SK-N-SH (cell line): ENCODE data around the gene TMEM198. TPM values are rescaled to one million over a fixed set of nuclear protein-coding genes. Genes with fewer than 3 reads are reported as not detected.

Experiments used
- CTCF ChIA-PET: fragments of 300-600, 350-600 bp; formaldehyde crosslinking; extraction: SDS; loops from one replicate; lab custom pipeline; 2021; lab: Yijun Ruan, JAX
- POLR2A ChIA-PET: fragments of 350-600 bp; sonication (Branson Sonifier 250); formaldehyde crosslinking; extraction: SDS; loops from one replicate; lab custom pipeline; 2020; ENCODE audit warnings: antibody characterized with exemption, inconsistent platforms; lab: Yijun Ruan, JAX
- DNase-seq: peaks from one replicate; pipeline ENCODE4 v3.0.0; 2012
- H2AFZ ChIP-seq: fragments of 200-600 bp; sonication (generic); 2 replicates; pipeline ENCODE4 v1.8.1; 2016; ENCODE audit warnings: antibody characterized with exemption, mild to moderate bottlenecking, low read depth
- H3F3A ChIP-seq: fragments of 200-600 bp; sonication (generic); replicated peaks from 2 replicates; pipeline ENCODE3; 2016; ENCODE audit warnings: antibody characterized with exemption, mild to moderate bottlenecking; ENCODE audit not compliant: insufficient read depth
- H3K27ac ChIP-seq, 2 experiments: fragments of 200-500 bp in 1 of 2; fragments of 200-600 bp in 1 of 2; sonication (Bioruptor generic) in 1 of 2; sonication (generic), shearing (Covaris generic) in 1 of 2; 2 replicates each; pipeline versions ENCODE4 v1.5.1 to v1.6.1; 2014 to 2016; ENCODE audit warnings: low read depth in 2 of 2, inconsistent platforms in 1 of 2, low read length in 1 of 2, mild to moderate bottlenecking in 1 of 2, mixed read lengths in 1 of 2
- H3K27me3 ChIP-seq: fragments of 200-600 bp; sonication (generic), shearing (Covaris generic); 2 replicates; pipeline ENCODE4 v1.6.1; 2016; ENCODE audit warnings: mixed run types; ENCODE audit not compliant: insufficient read depth
- H3K36me3 ChIP-seq, 2 experiments: fragments of 200-500 bp in 1 of 2; fragments of 200-600 bp in 1 of 2; sonication (Bioruptor generic) in 1 of 2; sonication (generic) in 1 of 2; replicated peaks in 1 of 2; 2 replicates each; pipeline versions ENCODE3 to v1.5.1; 2014 to 2016; ENCODE audit warnings: low read length in 1 of 2, mild to moderate bottlenecking in 1 of 2; ENCODE audit not compliant: insufficient read depth in 2 of 2, control insufficient read depth in 1 of 2
- H3K4me1 ChIP-seq, 2 experiments: fragments of 200-500 bp in 1 of 2; fragments of 200-600 bp in 1 of 2; sonication (Bioruptor generic) in 1 of 2; sonication (generic), shearing (Covaris generic) in 1 of 2; 2 replicates each; pipeline versions ENCODE4 v1.5.1 to v1.6.1; 2014 to 2016; ENCODE audit warnings: low read depth in 1 of 2, low read length in 1 of 2, mixed run types in 1 of 2; ENCODE audit not compliant: insufficient read depth in 2 of 2, control insufficient read depth in 1 of 2
- H3K4me2 ChIP-seq: fragments of 200-600 bp; sonication (generic), shearing (Covaris generic); 2 replicates; pipeline ENCODE4 v1.6.1; 2017; ENCODE audit warnings: mixed run types
- H3K4me3 ChIP-seq, 2 experiments: fragments of 200-500 bp in 1 of 2; fragments of 200-600 bp in 1 of 2; sonication (Bioruptor generic) in 1 of 2; sonication (generic), shearing (Covaris generic) in 1 of 2; 2 replicates each; pipeline versions ENCODE4 v1.5.1 to v1.8.1; 2014 to 2016; ENCODE audit warnings: low read depth in 2 of 2, inconsistent platforms in 1 of 2, low read length in 1 of 2, mild to moderate bottlenecking in 1 of 2, mixed read lengths in 1 of 2, moderate library complexity in 1 of 2
- H3K79me2 ChIP-seq: fragments of 200-600 bp; sonication (generic); 2 replicates; pipeline ENCODE4 v1.8.1; 2017; ENCODE audit warnings: mild to moderate bottlenecking; ENCODE audit not compliant: insufficient read depth
- H3K9ac ChIP-seq: fragments of 200-600 bp; sonication (generic); 2 replicates; pipeline ENCODE4 v1.6.1; 2017; ENCODE audit warnings: mixed run types
- H3K9me2 ChIP-seq: fragments of 200-600 bp; sonication (generic); 2 replicates; pipeline ENCODE4 v1.6.1; 2017; ENCODE audit warnings: mixed run types
- H3K9me3 ChIP-seq: fragments of 200-600 bp; sonication (generic); 2 replicates; pipeline ENCODE4 v1.6.1; 2017; ENCODE audit warnings: mixed run types, mild to moderate bottlenecking, moderate library complexity
- H4K20me1 ChIP-seq: fragments of 200-600 bp; sonication (generic); 2 replicates; pipeline ENCODE4 v1.6.1; 2017; ENCODE audit warnings: mild to moderate bottlenecking, mixed run types; ENCODE audit not compliant: insufficient read depth
- EP300 ChIP-seq, 2 experiments: IDR thresholded peaks; 2 replicates each; pipeline versions ENCODE4 v1.4.0 to v1.6.1; 2012; ENCODE audit warnings: borderline replicate concordance in 1 of 2, low read depth in 1 of 2, low read length in 1 of 2
- EZH2phosphoT487 ChIP-seq: fragments of 200-600 bp; sonication (generic); IDR thresholded peaks from 2 replicates; pipeline ENCODE4 v1.6.1; 2017; ENCODE audit warnings: low read depth, mixed run types, mild to moderate bottlenecking, antibody characterized with exemption, moderate library complexity, borderline replicate concordance
- FOSL2 ChIP-seq: IDR thresholded peaks from 2 replicates; pipeline ENCODE4 v1.4.0; 2012; ENCODE audit warnings: low read depth, mild to moderate bottlenecking, moderate library complexity, borderline replicate concordance
- GABPA ChIP-seq: IDR thresholded peaks from 2 replicates; pipeline ENCODE4 v1.4.0; 2012; ENCODE audit warnings: low read depth, mild to moderate bottlenecking
- MEF2A ChIP-seq: IDR thresholded peaks from 2 replicates; pipeline ENCODE4 v1.4.0; 2012; ENCODE audit warnings: low read depth, borderline replicate concordance
- NFIC ChIP-seq: IDR thresholded peaks from 2 replicates; pipeline ENCODE4 v1.4.0; 2012; ENCODE audit warnings: borderline replicate concordance
- POLR2AphosphoS5 ChIP-seq: IDR thresholded peaks from 2 replicates; pipeline ENCODE4 v1.6.1; 2012; ENCODE audit warnings: low read depth, low read length
- RAD21 ChIP-seq: IDR thresholded peaks from 2 replicates; pipeline ENCODE4 v1.6.1; 2012; ENCODE audit warnings: mild to moderate bottlenecking, low read length
- RFX5 ChIP-seq: IDR thresholded peaks from 2 replicates; pipeline ENCODE4 v1.6.1; 2012; ENCODE audit warnings: mild to moderate bottlenecking, improper control_type of control experiment, low read length
- RXRA ChIP-seq: IDR thresholded peaks from 2 replicates; pipeline ENCODE4 v1.4.0; 2012; ENCODE audit warnings: low read depth, mild to moderate bottlenecking, borderline replicate concordance
- SIN3A ChIP-seq: IDR thresholded peaks from 2 replicates; pipeline ENCODE4 v1.6.1; 2012; ENCODE audit warnings: low read depth, mild to moderate bottlenecking, low read length, moderate library complexity, borderline replicate concordance
- TAF1 ChIP-seq: IDR thresholded peaks from 2 replicates; pipeline ENCODE4 v1.6.1; 2012; ENCODE audit warnings: low read depth, mild to moderate bottlenecking, low read length, moderate library complexity, borderline replicate concordance
- TEAD4 ChIP-seq: IDR thresholded peaks from 2 replicates; pipeline ENCODE4 v1.4.0; 2012; ENCODE audit warnings: mild to moderate bottlenecking, borderline replicate concordance; ENCODE audit not compliant: insufficient read depth
- YY1 ChIP-seq: IDR thresholded peaks from 2 replicates; pipeline ENCODE4 v1.4.0; 2012; ENCODE audit warnings: low read depth, mild to moderate bottlenecking
- WGBS: methylation state at CpG from one replicate; pipeline ENCODE4 v1.1.6; 2017; ENCODE audit warnings: low lambda C conversion rate; 5-methylcytosine and 5-hydroxymethylcytosine counted together
- polyA plus RNA-seq, 3 experiments: library from polyadenylated mRNA; depleted of rRNA; stranded (reverse); fragments of >200 nt; gene quantifications; 2 replicates each; pipeline ENCODE4 v1.2.3, GENCODE V29; 2012
- TF ChIP-seq, protein P1 (sequence below): fragments of 150-350 bp; IDR thresholded peaks from 2 replicates; pipeline ENCODE4 v1.6.1; 2016; ENCODE audit warnings: mild to moderate bottlenecking, low read depth, low read length
- TF ChIP-seq, protein P2 (sequence below): IDR thresholded peaks from 2 replicates; pipeline ENCODE4 v1.4.0; 2012; ENCODE audit warnings: low read depth, borderline replicate concordance
- TF ChIP-seq, protein P3 (sequence below): IDR thresholded peaks from 2 replicates; pipeline ENCODE4 v1.6.1; 2012; ENCODE audit warnings: mild to moderate bottlenecking, low read depth, low read length, moderate library complexity
- TF ChIP-seq, protein P4 (sequence below): IDR thresholded peaks from 2 replicates; pipeline ENCODE4 v1.4.0; 2012; ENCODE audit warnings: low read depth, borderline replicate concordance
- TF ChIP-seq, protein P5 (sequence below): fragments of 150-350 bp; IDR thresholded peaks from 2 replicates; pipeline ENCODE4 v1.6.1; 2017; ENCODE audit warnings: antibody characterized with exemption, low read length, low read depth, borderline replicate concordance

Gene TMEM198
- polyA plus RNA-seq, 1 of the 3 experiments (the other 2 are of a cell fraction), result 4.7 TPM

DNA sequence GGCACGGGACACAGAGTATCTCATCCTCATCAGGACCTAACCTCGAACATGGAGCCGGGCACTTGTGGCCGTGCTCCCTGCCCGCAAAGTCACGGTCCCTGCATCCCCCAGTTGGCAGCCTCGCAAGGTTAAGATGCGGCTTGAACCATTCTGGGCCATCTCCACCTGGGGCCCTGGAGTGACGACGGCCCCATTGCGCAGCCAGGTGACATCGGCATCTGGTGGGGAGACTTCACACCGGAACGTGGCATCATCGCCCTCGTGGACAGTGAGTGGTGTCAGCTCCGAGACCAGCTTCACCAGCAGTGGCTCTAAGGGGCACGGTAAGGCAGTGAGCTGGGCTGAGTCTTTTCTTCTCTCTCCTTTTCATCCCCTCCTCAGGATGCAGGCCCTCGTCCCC, 12.6 kb downstream of the TMEM198 start:
- no peak overlapping the region for H3K4me3 ChIP-seq
- no peak overlapping the region for H2AFZ ChIP-seq
- no peaks in the 10 kb centered on the region for H3K36me3 ChIP-seq
- H3K4me1 ChIP-seq, result peaks cover 0 to 15% of the 10 kb centered on the region in 2 experiments; a peak in 1 of 4 replicates
- no peak overlapping the region for H3K4me2 ChIP-seq
- TF ChIP-seq, protein P1, sequence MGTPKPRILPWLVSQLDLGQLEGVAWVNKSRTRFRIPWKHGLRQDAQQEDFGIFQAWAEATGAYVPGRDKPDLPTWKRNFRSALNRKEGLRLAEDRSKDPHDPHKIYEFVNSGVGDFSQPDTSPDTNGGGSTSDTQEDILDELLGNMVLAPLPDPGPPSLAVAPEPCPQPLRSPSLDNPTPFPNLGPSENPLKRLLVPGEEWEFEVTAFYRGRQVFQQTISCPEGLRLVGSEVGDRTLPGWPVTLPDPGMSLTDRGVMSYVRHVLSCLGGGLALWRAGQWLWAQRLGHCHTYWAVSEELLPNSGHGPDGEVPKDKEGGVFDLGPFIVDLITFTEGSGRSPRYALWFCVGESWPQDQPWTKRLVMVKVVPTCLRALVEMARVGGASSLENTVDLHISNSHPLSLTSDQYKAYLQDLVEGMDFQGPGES, result no peak
- TF ChIP-seq RAD21 (no peak), TEAD4 (no peak), MEF2A (no peak), YY1 (no peak), EP300 (IDR thresholded peaks at IDR 0.05; ENCODE audit: borderline replicate concordance in 1 of 2, low read depth in 1 of 2, low read length in 1 of 2) (no peak), TAF1 (no peak), NFIC (no peak), EZH2phosphoT487 (no peak), POLR2AphosphoS5 (no peak), FOSL2 (no peak), RXRA (no peak), GABPA (no peak), RFX5 (no peak), SIN3A (no peak)
- TF ChIP-seq, protein P2, sequence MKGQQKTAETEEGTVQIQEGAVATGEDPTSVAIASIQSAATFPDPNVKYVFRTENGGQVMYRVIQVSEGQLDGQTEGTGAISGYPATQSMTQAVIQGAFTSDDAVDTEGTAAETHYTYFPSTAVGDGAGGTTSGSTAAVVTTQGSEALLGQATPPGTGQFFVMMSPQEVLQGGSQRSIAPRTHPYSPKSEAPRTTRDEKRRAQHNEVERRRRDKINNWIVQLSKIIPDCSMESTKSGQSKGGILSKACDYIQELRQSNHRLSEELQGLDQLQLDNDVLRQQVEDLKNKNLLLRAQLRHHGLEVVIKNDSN, result no peak
- TF ChIP-seq, protein P3, sequence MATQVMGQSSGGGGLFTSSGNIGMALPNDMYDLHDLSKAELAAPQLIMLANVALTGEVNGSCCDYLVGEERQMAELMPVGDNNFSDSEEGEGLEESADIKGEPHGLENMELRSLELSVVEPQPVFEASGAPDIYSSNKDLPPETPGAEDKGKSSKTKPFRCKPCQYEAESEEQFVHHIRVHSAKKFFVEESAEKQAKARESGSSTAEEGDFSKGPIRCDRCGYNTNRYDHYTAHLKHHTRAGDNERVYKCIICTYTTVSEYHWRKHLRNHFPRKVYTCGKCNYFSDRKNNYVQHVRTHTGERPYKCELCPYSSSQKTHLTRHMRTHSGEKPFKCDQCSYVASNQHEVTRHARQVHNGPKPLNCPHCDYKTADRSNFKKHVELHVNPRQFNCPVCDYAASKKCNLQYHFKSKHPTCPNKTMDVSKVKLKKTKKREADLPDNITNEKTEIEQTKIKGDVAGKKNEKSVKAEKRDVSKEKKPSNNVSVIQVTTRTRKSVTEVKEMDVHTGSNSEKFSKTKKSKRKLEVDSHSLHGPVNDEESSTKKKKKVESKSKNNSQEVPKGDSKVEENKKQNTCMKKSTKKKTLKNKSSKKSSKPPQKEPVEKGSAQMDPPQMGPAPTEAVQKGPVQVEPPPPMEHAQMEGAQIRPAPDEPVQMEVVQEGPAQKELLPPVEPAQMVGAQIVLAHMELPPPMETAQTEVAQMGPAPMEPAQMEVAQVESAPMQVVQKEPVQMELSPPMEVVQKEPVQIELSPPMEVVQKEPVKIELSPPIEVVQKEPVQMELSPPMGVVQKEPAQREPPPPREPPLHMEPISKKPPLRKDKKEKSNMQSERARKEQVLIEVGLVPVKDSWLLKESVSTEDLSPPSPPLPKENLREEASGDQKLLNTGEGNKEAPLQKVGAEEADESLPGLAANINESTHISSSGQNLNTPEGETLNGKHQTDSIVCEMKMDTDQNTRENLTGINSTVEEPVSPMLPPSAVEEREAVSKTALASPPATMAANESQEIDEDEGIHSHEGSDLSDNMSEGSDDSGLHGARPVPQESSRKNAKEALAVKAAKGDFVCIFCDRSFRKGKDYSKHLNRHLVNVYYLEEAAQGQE, result no peak
- TF ChIP-seq, protein P4, sequence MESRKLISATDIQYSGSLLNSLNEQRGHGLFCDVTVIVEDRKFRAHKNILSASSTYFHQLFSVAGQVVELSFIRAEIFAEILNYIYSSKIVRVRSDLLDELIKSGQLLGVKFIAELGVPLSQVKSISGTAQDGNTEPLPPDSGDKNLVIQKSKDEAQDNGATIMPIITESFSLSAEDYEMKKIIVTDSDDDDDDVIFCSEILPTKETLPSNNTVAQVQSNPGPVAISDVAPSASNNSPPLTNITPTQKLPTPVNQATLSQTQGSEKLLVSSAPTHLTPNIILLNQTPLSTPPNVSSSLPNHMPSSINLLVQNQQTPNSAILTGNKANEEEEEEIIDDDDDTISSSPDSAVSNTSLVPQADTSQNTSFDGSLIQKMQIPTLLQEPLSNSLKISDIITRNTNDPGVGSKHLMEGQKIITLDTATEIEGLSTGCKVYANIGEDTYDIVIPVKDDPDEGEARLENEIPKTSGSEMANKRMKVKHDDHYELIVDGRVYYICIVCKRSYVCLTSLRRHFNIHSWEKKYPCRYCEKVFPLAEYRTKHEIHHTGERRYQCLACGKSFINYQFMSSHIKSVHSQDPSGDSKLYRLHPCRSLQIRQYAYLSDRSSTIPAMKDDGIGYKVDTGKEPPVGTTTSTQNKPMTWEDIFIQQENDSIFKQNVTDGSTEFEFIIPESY, result no peak
- TF ChIP-seq, protein P5, sequence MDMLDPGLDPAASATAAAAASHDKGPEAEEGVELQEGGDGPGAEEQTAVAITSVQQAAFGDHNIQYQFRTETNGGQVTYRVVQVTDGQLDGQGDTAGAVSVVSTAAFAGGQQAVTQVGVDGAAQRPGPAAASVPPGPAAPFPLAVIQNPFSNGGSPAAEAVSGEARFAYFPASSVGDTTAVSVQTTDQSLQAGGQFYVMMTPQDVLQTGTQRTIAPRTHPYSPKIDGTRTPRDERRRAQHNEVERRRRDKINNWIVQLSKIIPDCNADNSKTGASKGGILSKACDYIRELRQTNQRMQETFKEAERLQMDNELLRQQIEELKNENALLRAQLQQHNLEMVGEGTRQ, result no peak
- peaks cover 2% of the 10 kb centered on the region for H3F3A ChIP-seq
- DNase-seq, result no peak
- no peak overlapping the region for H3K27ac ChIP-seq
- no peak overlapping the region for H3K9ac ChIP-seq
- POLR2A ChIA-PET, result no interaction called here
- H3K9me3 ChIP-seq, result no peaks in the 10 kb centered on the region
- H4K20me1 ChIP-seq, result no peaks in the 10 kb centered on the region
- no peaks in the 10 kb centered on the region for H3K9me2 ChIP-seq
- H3K79me2 ChIP-seq, result no peaks in the 10 kb centered on the region
- WGBS, result 96% methylated on average over 5 of the region's 19 CpGs
- no peaks in the 10 kb centered on the region for H3K27me3 ChIP-seq
- CTCF ChIA-PET, result interaction anchor here (0.8 to 7.5 kb wide), 3 partner anchors 14 to 40 kb away, joined by 3 to 107 read pairs (median 9); partner anchors contain the start of genes CHPF, OBSL1 and TMEM198
